Glutamatergic neuron (in vitro differentiated cells): Measurements from ENCODE around the gene THEM5. TPM values are rescaled to one million over a fixed set of nuclear protein-coding genes. Genes with fewer than 3 reads are reported as not detected.

Experiments used
- DNase-seq: peaks from one replicate; pipeline ENCODE4 v3.0.0; 2022
- H3K27ac Mint-ChIP-seq: one replicate; pipeline ENCODE4 v1.8.0; 2020; ENCODE audit warnings: mild to moderate bottlenecking, mixed read lengths, inconsistent platforms; ENCODE audit not compliant: unreplicated experiment
- H3K27me3 Mint-ChIP-seq: one replicate; pipeline ENCODE4 v1.8.0; 2020; ENCODE audit warnings: mild to moderate bottlenecking, moderate library complexity, mixed read lengths, inconsistent platforms; ENCODE audit not compliant: unreplicated experiment
- H3K36me3 Mint-ChIP-seq: one replicate; pipeline ENCODE4 v1.8.0; 2020; ENCODE audit warnings: mild to moderate bottlenecking, mixed read lengths, inconsistent platforms; ENCODE audit not compliant: unreplicated experiment
- H3K4me1 Mint-ChIP-seq: one replicate; pipeline ENCODE4 v1.8.0; 2020; ENCODE audit warnings: mild to moderate bottlenecking, low read depth, mixed read lengths, inconsistent platforms; ENCODE audit not compliant: unreplicated experiment
- H3K4me3 Mint-ChIP-seq: one replicate; pipeline ENCODE4 v1.8.0; 2020; ENCODE audit warnings: mild to moderate bottlenecking, mixed read lengths, inconsistent platforms; ENCODE audit not compliant: unreplicated experiment
- H3K9me3 Mint-ChIP-seq: one replicate; pipeline ENCODE4 v1.8.0; 2020; ENCODE audit warnings: mild to moderate bottlenecking, moderate library complexity, mixed read lengths, inconsistent platforms; ENCODE audit not compliant: unreplicated experiment
- total RNA-seq: library from RNA; stranded (reverse); fragmentation: NEBNext Ultra II Directional; extraction: Animal tissue kit (Norgen Biotek cat#: 25700); gene quantifications from one replicate; pipeline ENCODE4 v1.2.1, GENCODE V29; 2021; ENCODE audit not compliant: unreplicated experiment
- TF ChIP-seq, protein P1 (sequence below): fragments of 200-600 bp; sonication (generic); IDR thresholded peaks from one replicate; pipeline ENCODE4 v1.5.0; 2021; ENCODE audit not compliant: partially characterized antibody, unreplicated experiment

The THEM5 gene
- total RNA-seq, 1 donor from 2014 or later: not detected

DNA sequence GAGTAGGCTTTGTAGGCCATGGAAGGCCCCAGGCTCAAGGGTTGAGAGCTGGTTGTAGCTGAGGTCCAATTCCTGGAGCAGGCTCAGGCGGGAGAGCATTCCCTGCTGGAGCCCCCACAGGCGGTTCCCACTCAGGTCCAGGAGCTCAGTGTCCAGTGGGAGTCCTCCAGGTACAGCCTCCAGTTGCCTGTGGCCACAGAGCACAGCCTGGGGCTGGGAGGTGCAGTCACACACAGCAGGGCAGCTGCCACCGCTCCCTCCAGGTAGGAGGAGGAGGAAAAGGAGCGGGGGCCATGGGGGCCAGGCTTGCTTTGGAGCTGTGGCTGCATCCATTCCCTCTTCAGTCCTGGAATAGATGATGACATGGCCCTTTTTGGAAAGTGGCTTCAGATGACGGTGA lies 51.1 kb downstream of the THEM5 start:
- H3K36me3 Mint-ChIP-seq: peaks cover 7% of the 10 kb centered on the region
- peaks cover 2% of the 10 kb centered on the region for H3K9me3 Mint-ChIP-seq
- H3K27me3 Mint-ChIP-seq: peaks cover 13% of the 10 kb centered on the region
- no peak for DNase-seq
- H3K27ac Mint-ChIP-seq: no peak overlapping the region
- TF ChIP-seq, protein P1, sequence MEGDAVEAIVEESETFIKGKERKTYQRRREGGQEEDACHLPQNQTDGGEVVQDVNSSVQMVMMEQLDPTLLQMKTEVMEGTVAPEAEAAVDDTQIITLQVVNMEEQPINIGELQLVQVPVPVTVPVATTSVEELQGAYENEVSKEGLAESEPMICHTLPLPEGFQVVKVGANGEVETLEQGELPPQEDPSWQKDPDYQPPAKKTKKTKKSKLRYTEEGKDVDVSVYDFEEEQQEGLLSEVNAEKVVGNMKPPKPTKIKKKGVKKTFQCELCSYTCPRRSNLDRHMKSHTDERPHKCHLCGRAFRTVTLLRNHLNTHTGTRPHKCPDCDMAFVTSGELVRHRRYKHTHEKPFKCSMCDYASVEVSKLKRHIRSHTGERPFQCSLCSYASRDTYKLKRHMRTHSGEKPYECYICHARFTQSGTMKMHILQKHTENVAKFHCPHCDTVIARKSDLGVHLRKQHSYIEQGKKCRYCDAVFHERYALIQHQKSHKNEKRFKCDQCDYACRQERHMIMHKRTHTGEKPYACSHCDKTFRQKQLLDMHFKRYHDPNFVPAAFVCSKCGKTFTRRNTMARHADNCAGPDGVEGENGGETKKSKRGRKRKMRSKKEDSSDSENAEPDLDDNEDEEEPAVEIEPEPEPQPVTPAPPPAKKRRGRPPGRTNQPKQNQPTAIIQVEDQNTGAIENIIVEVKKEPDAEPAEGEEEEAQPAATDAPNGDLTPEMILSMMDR: no peak
- no peak overlapping the region for H3K4me3 Mint-ChIP-seq
- H3K4me1 Mint-ChIP-seq: peaks cover 2% of the 10 kb centered on the region

- peaks cover 2% of the 10 kb centered on the region for H3K9me3 Mint-ChIP-seq
- peaks cover 13% of the 10 kb centered on the region for H3K27me3 Mint-ChIP-seq
- H3K4me3 Mint-ChIP-seq: no peak overlapping the region
- peaks cover 7% of the 10 kb centered on the region for H3K36me3 Mint-ChIP-seq
- H3K4me1 Mint-ChIP-seq: peaks cover 2% of the 10 kb centered on the region
- H3K27ac Mint-ChIP-seq: no peak overlapping the region
- DNase-seq: no peak
- TF ChIP-seq, protein P1: no peak
These were observed 51.7 kb downstream of the THEM5 start for GRCh38 chr1:151801846-151802245.

- no peak for DNase-seq
- H3K36me3 Mint-ChIP-seq: peaks cover 7% of the 10 kb centered on the region
- peaks cover 2% of the 10 kb centered on the region for H3K4me1 Mint-ChIP-seq
- H3K27ac Mint-ChIP-seq: no peak overlapping the region
- H3K9me3 Mint-ChIP-seq: peaks cover 2% of the 10 kb centered on the region
- H3K27me3 Mint-ChIP-seq: peaks cover 13% of the 10 kb centered on the region
- TF ChIP-seq, protein P1: no peak
- H3K4me3 Mint-ChIP-seq: no peak overlapping the region
These were observed 52.1 kb downstream of the THEM5 start for GRCh38 chr1:151801310-151801820.

DNA sequence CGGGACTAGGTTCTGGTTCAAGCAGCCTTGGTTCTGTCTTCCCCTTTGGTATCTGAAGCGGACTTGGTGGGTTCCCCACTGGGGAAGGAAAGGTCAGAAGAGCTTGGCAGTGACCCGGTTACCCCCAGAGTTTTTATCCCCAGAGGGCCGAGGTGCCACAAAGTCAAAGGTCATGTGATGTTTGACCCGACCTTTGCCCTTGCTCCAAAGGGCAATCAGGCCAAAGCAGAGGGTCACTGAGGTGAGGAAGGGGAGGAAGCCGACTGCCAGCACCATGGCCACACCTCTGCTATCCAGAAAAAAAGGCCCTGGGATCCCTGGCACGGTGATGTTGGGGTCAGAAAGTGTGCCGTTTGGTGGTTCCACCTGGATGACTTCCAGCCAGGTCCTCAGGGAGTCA lies 52.7 kb downstream of the THEM5 start:
- H3K36me3 Mint-ChIP-seq: peaks cover 7% of the 10 kb centered on the region

More for the DNA sequence above, 52.7 kb downstream of the THEM5 start:
- H3K27ac Mint-ChIP-seq: no peak overlapping the region
- peaks cover 13% of the 10 kb centered on the region for H3K27me3 Mint-ChIP-seq
- peaks cover 2% of the 10 kb centered on the region for H3K9me3 Mint-ChIP-seq
- H3K4me3 Mint-ChIP-seq: no peak overlapping the region
- TF ChIP-seq, protein P1: no peak
- peaks cover 2% of the 10 kb centered on the region for H3K4me1 Mint-ChIP-seq
- no peak for DNase-seq
